ENCODE measurements around the gene VTI1A.
"Not testable (repeated sequence)": the region's sequence is repeated elsewhere in the genome, so short reads cannot be mapped to it uniquely, and the experiment has no call there.

VTI1A gene

DNA sequence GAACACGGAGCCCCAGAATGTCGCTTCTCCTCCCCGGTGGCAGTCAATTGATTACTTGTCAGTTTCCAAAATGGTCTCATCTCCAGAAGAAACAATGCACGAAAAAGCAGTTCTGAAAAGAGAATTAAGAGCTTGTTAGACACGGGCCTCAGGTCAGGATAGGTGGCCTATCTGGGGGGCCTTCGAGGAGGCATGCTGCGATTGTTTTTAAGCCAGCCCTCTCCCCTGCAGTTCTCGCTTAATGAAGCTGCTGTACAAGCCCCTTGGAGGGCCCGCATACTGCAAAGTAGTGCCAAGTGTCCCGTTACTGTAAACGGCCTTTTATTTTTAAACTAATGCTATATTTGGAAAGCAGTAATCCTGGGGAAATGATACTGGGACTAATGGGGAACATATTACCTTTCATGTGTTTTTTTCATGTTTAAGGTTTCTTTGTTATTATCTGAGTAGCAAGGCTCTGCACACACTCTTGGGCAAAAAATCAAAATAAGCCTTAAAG, 388.3 kb downstream of the VTI1A start:
- DNase-seq (ENCODE audit: low spot score) = no peak

GRCh38 chr10:112835944-112836451, 389.0 kb downstream of the VTI1A start:
- DNase-seq (ENCODE audit: low spot score) = no peak

- DNase-seq (ENCODE audit: low spot score) = no peak
Observed at GRCh38 chr10:112838784-112839481, 391.9 kb downstream of the VTI1A start.

GRCh38 chr10:112839928-112840654, 393.1 kb downstream of the VTI1A start:
- no peak for DNase-seq (ENCODE audit: low spot score)

DNA sequence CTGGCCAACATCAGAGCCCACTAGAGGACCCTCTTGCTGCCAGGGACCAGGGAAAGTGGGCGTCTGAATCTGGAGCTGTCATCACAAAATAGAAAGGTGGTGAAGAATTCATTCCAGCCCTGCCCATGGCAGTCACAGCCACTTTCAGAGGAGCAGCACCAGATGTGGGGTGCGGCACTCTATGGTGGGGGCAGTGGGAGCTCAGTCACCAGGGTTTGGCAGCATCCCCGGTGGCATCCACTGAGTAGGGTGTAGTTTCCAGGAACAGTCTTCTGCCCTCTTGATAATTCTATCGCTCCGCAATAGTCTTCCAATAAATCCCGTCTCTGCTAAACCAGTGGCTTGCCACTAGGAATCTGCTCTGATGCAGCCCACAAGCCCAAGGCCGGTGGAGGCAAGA, 394.5 kb downstream of the VTI1A start:
- no peak for DNase-seq (ENCODE audit: low spot score)

GRCh38 chr10:112842832-112843360, 395.9 kb downstream of the VTI1A start:
- no peak for DNase-seq (ENCODE audit: low spot score)

GRCh38 chr10:112843623-112844022, 396.6 kb downstream of the VTI1A start:
- DNase-seq (ENCODE audit: low spot score) = no peak

GRCh38 chr10:112844681-112845544, 397.9 kb downstream of the VTI1A start:
- no peak for DNase-seq (ENCODE audit: low spot score)

GRCh38 chr10:112847778-112848177, 400.8 kb downstream of the VTI1A start:
- DNase-seq (ENCODE audit: low spot score) = no peak

GRCh38 chr10:112848228-112848627, 401.2 kb downstream of the VTI1A start:
- DNase-seq (ENCODE audit: low spot score) = no peak

DNA sequence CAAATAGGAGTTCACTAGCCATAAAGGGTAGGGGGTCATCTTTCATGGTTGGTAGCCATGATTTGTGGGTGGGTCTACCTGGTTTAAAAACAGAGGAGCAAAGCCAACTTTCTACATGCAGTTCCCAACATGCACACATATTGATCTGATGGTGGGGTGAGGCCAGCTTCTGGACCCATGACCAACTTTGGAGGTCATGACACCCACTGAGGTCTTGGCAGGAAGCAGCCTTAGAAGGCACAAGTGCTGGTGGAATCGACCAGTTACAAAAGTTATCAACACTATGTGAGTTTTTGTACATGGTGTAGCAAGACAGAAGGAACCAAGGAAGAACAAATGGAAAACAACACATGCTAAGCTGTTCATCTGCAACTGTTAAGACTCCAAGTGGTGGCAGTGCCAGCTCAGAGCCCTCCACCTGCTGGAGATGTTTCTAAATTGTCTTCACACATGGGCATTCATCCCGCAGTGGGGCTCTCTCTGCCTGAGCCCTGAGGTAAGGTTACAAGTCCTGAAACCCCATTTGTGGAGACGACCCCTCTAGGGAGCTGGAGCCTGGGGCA, 401.9 kb downstream of the VTI1A start:
- no peak for DNase-seq (ENCODE audit: low spot score)

DNA sequence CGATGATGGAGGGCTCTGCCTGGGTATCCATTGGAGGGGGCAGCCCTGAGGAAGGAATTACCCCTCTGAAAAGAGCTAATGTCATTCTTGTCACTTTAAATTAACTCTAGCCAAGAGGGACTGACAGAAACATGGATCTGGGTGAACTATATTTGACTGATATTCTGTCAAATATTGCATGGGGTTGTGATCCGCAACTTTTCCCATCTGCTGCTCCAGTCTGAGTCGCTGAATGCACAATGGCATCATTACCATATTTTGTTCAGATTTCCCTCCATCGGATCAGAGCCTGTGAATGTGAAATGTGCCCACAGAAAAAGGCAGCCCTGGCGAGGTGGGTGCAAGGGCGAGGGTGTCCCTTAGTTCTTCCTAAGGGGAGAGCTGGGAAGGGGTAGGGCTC, 402.5 kb downstream of the VTI1A start:
- no peak for DNase-seq (ENCODE audit: low spot score)

DNA sequence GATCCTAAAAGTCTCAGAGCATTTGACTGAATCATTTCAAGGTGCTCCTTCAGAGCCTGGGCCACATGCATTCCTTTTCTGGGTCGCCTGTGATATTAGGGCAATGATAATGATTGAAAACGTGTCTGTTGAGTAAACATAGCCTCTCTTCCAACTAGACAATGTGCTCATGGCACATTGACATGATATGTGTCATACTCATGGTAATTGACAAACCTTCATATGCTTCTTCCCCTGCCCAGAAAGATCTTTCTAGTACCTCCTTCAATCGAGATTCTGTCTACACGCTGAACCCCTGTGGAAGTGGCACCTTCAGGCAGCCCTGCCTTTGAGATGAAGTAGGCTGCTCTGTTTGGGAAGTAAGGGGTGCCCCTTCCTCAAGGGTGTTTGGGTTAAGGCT, 404.2 kb downstream of the VTI1A start:
- DNase-seq (ENCODE audit: low spot score) = no peak

GRCh38 chr10:112851588-112852211, 404.7 kb downstream of the VTI1A start:
- no peak for DNase-seq (ENCODE audit: low spot score)

- DNase-seq (ENCODE audit: low spot score) = no peak
Observed at GRCh38 chr10:112852306-112852705, 405.3 kb downstream of the VTI1A start.

- no peak for DNase-seq (ENCODE audit: low spot score)
Observed at GRCh38 chr10:112855134-112855533, 408.1 kb downstream of the VTI1A start.

DNA sequence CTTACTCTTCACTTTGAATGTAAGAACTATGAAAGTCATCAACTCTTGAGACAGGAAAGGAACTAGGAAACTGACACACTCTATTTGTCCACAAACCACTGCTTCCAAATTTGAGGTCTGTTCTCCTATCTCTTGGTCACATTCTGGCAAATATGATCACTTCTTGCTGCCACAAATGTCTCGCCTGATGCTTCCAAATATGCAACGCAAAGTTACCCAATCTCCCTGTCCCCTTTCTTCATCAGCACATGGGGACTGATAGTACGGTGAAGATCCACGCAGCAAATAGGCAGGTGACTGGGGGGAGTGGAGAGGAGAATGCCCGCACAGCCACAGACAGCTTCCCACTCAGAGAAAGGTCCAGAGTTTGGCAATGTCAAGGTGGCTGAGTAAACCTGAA, 410.5 kb downstream of the VTI1A start:
- DNase-seq (ENCODE audit: low spot score) = no peak

- no peak for DNase-seq (ENCODE audit: low spot score)
Observed at GRCh38 chr10:112858986-112859651, 412.1 kb downstream of the VTI1A start.

DNA sequence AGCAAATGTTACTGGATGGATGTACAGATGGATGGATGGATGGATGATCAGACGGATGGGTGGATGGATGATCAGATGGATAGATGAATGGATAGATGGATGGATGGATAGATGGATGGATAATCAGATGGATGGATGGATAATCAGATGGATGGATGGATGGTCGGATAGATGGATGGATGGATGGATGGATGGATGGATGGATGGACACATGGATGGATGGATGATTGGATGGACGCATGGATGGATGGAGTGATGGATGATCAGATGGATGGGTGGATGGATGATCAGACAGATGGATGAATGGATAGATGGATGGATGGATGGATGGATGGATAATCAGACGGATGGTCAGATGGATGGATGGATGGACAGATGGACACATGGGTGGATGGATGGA, 412.8 kb downstream of the VTI1A start:
- no peak for DNase-seq (ENCODE audit: low spot score)

GRCh38 chr10:112863461-112863860, 416.4 kb downstream of the VTI1A start:
- DNase-seq (ENCODE audit: low spot score) = not testable (repeated sequence)
